ENCODE measurements around the gene RASSF5.

The RASSF5 gene

GRCh38 chr1:206505702-206506355 is 1.5 kb upstream of the RASSF5 start:
- H3K27ac ChIP-seq = no peak overlapping the region
- TF ChIP-seq, protein P1, sequence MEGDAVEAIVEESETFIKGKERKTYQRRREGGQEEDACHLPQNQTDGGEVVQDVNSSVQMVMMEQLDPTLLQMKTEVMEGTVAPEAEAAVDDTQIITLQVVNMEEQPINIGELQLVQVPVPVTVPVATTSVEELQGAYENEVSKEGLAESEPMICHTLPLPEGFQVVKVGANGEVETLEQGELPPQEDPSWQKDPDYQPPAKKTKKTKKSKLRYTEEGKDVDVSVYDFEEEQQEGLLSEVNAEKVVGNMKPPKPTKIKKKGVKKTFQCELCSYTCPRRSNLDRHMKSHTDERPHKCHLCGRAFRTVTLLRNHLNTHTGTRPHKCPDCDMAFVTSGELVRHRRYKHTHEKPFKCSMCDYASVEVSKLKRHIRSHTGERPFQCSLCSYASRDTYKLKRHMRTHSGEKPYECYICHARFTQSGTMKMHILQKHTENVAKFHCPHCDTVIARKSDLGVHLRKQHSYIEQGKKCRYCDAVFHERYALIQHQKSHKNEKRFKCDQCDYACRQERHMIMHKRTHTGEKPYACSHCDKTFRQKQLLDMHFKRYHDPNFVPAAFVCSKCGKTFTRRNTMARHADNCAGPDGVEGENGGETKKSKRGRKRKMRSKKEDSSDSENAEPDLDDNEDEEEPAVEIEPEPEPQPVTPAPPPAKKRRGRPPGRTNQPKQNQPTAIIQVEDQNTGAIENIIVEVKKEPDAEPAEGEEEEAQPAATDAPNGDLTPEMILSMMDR (conservative IDR thresholded peaks at IDR 0.05) = peak; percentile 64

DNA sequence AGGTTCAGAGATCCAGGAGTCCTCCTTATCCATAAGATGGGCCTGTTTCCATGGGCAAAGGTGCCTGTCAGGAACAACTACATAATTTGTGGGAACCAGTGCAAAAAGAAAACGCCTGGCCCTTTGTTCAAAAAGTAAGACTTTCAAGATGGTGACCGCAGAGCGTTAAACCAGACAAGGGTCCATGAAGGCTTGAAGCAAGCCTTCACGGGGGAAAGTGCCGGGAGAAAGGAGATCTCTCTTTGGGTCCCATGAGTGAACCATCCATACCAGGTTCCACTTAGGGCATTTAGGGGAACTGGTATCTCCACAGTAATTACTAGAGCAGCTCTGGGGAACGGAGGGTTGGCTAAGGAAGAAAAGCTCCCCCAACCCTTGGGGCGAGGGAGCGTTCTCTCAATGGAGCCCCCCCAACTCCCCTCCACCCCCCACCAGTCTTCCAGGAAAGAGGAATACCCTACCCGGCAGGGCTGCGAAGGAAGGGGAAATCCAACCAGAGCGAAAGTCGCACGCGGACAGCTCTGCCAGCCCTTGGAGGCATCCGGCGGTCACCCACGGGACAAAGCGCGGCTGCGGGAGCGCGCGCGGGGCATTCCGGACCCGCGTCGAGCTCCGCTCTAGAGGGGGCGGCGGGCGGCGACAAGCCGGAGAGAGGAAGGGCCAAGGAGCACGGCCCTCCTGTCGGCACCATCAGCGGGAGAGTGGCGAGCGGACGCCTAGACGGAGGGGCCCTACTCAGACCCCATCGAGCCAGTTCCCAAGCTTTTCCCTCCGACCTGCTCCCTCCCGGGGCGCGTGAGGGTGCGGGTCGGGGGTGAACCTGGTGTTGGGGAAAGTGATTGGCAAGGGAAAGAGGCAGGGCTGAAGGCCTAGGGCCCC is 687 bp upstream of the RASSF5 start:
- TF ChIP-seq, protein P1 (conservative IDR thresholded peaks at IDR 0.05) = no peak
- H3K27ac ChIP-seq = peak overlapping the region; percentile 59; the same call in 1 of the 2 replicates

DNA sequence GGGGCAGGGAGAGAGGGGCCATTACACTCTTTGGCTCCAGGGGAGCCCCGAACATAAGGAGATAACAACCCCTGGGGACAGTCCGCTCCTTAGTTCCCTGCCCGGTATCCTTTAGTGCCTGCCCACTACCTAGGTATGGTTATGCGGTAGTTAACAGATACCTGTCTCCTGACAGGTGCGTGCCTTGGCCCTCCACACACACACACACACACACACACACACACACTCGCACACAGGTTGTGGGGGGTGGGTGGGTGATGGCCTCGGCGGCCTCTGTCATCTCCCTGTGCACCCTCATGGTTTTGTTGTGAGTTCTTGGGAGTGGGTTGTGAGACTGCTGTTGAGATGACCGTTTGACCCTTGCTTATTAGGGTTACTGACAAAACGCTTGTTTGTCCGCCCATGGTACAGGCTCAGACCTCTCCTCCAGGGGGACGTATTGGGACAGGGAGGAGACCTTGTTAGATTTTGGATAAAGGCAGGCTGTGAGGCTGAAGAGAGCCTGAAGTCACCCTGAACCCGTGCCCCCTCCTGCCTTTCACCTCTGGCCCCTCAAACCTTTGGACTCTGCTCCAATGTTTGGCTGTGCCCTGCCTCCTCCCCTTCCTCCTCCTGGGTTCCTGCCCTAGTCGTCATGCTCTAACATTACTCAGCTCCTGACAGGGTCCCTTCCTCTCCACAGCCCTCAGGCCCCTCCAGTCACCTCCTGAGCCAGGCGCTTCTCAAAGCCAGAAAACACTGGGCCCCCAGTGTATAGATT is 979 bp downstream of the RASSF5 start:
- TF ChIP-seq, protein P1 (conservative IDR thresholded peaks at IDR 0.05) = no peak
- peak overlapping the region; percentile 59; the same call in 1 of the 2 replicates for H3K27ac ChIP-seq

- no peak overlapping the region for H3K27ac ChIP-seq
- TF ChIP-seq, protein P1 (conservative IDR thresholded peaks at IDR 0.05) = no peak
Measured at GRCh38 chr1:206508956-206509355, 1.6 kb downstream of the RASSF5 start.

DNA sequence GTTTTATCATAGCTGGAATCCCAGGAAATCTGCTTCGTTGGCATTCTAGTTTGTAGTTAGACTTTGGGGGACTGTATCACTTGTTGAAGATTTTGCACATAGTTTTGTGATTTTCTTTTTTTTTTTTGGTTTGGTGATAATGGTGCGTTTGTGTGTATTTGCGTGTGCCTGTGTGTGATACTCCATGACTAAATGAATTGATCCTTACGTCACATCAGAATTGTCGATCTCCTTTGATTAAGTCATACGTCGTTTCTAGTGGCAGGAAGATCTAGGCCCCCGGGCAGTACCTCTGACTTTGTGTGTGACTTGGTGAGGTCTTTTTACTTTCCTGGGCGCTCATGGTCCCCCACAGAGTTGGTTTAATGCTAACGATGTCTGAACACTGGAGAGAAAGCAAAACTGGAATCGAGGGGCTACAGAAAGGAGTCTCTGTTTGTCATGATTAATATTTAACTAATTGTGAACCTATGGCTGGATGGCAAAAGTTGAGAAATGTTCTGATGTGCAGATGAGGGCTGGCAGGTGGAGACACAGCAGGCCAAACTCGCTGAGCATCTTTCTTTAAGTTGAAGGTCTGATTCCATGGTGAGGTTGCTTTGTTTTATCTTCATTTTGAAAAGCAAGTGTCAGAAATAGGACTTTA is 2.4 kb downstream of the RASSF5 start:
- H3K27ac ChIP-seq = no peak overlapping the region
- TF ChIP-seq, protein P1 (conservative IDR thresholded peaks at IDR 0.05) = no peak

DNA sequence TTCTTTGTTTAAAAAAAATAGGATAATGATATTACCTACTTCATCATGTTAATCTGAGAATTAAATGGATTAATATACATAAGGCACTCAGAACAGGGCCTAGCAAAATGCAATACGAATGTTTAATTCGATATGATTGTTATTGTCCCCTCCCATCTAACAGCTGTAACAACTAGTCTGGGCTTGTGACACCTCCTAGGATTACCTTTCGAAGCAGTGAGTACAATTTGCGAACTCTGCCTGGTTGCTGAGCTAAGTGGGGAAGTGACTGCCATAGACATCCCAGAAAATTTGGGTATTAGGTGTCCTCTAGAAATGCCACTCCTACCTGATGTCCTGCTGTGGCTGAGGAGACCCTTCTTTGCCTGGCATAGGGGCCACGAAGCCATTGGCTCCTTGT is 3.0 kb downstream of the RASSF5 start:
- peak overlapping the region; percentile 78; the same call in 1 of the 2 replicates for H3K27ac ChIP-seq
- TF ChIP-seq, protein P1 (conservative IDR thresholded peaks at IDR 0.05) = no peak

Measured in VCaP (cell line).